Lung (tissue), 12 donors: ENCODE data around the gene CA12. TPM values are rescaled to one million over a fixed set of nuclear protein-coding genes. Genes with fewer than 3 reads are reported as not detected.

Source experiments
- ATAC-seq: fragments of 200-7000 bp; cut with Tn5 transposase; one replicate; pipeline ENCODE4 v1.9.1; 2020; ENCODE audit warnings: moderate number of reproducible peaks; ENCODE audit not compliant: insufficient read depth, low FRiP score
- DNase-seq, 3 donors: peaks; one replicate each; pipeline ENCODE4 v3.0.0-alpha.2; 2013 to 2017
- H3K27ac ChIP-seq, 2 donors: one replicate each; pipeline ENCODE4 v1.5.1; 2013; ENCODE audit warnings: mild to moderate bottlenecking in 2 of 2, moderate library complexity in 2 of 2, control low read depth in 1 of 2, inconsistent platforms in 1 of 2, low read depth in 1 of 2, low read length in 1 of 2
- H3K27me3 ChIP-seq, 3 donors: one replicate each; pipeline ENCODE4 v1.5.1; 2013; ENCODE audit warnings: low read length in 2 of 3; ENCODE audit not compliant: control insufficient read depth in 3 of 3, insufficient read depth in 3 of 3
- H3K36me3 ChIP-seq, 4 donors: one replicate each; pipeline ENCODE4 v1.5.1; 2013; ENCODE audit warnings: low read length in 4 of 4, mild to moderate bottlenecking in 1 of 4, moderate library complexity in 1 of 4; ENCODE audit not compliant: control insufficient read depth in 4 of 4, insufficient read depth in 4 of 4
- H3K4me1 ChIP-seq, 5 donors: one replicate each; pipeline ENCODE4 v1.5.1; 2013; ENCODE audit warnings: low read length in 5 of 5, mild to moderate bottlenecking in 2 of 5, moderate library complexity in 1 of 5; ENCODE audit not compliant: control insufficient read depth in 5 of 5, insufficient read depth in 5 of 5
- H3K4me3 ChIP-seq: one replicate; pipeline ENCODE4 v1.5.1; 2013; ENCODE audit warnings: mild to moderate bottlenecking, control low read depth, moderate library complexity
- H3K9ac ChIP-seq, 2 donors: one replicate each; pipeline ENCODE4 v1.5.1; 2013; ENCODE audit warnings: low read length in 2 of 2, control low read depth in 1 of 2; ENCODE audit not compliant: insufficient read depth in 1 of 2
- H3K9me3 ChIP-seq, 4 donors: one replicate each; pipeline ENCODE4 v1.5.1; 2013; ENCODE audit warnings: low read length in 3 of 4, mild to moderate bottlenecking in 1 of 4, moderate library complexity in 1 of 4; ENCODE audit not compliant: control insufficient read depth in 4 of 4, insufficient read depth in 3 of 4
- CTCF ChIP-seq: IDR thresholded peaks from 2 replicates; pipeline ENCODE4 v1.5.1; 2012; ENCODE audit warnings: mild to moderate bottlenecking; ENCODE audit errors: control extremely low read depth, extremely low read depth
- WGBS, 2 donors: extraction: QIAGEN DNeasy Blood & Tissue Kit; methylation state at CpG; one replicate each; pipeline ENCODE4 v1.1.7; 2013; 5-methylcytosine and 5-hydroxymethylcytosine counted together
- polyA plus RNA-seq, 2 donors: library from polyadenylated mRNA; stranded (reverse); fragments of 200-250 nt; gene quantifications; one replicate each; pipeline ENCODE4 v1.2.1, GENCODE V29; 2013
- total RNA-seq, 2 donors: library from RNA; depleted of rRNA in 1 of 2; stranded (reverse); fragments of >200 nt in 1 of 2; gene quantifications; one replicate each; pipeline ENCODE4 v1.2.1, GENCODE V29; 2014 to 2021
- donor health status: control.
- donor health status: control.
- donor health status: Bipolar disorder and iron deficiency.
- donor health status: healthy.
- donor health status: DM: yes; HTN: yes; CAD: no.

CA12 gene
- total and polyA plus RNA-seq, 4 donors, result 2.2 to 46.8 (median 5.8) TPM

DNA sequence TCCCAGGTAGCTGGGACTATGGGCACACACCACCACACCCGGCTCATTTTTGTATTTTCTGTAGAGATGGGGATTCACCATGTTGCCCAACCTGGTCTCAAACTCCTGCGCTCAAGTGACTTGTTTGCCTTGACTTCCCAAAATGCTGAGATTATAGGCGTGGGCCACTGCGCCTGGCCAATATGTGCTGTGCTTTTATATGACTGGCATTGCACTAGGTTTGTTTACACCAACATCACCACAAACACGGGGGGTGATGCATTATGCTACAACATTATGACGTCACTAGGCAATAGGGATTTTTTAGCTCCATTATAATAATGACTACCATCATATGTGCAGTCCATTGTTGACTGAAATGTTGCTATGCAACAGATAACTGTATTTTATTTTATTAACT lies 97.3 kb downstream of the CA12 start:
- Histone ChIP-seq H3K4me3 (no peak overlapping the region), H3K36me3 (peaks cover 0 to 23% (median 6%) of the 10 kb centered on the region in 4 donors), H3K27ac (no peak overlapping the region), H3K9ac (no peak overlapping the region), H3K27me3 (no peaks in the 10 kb centered on the region), H3K9me3 (no peaks in the 10 kb centered on the region), H3K4me1 (no peaks in the 10 kb centered on the region)
- ATAC-seq, result no peak
- TF ChIP-seq CTCF, result no peak
- DNase-seq, result no peak
- 90 to 96% methylated on average over 6 of the region's 6 CpGs for WGBS, 2 donors

DNA sequence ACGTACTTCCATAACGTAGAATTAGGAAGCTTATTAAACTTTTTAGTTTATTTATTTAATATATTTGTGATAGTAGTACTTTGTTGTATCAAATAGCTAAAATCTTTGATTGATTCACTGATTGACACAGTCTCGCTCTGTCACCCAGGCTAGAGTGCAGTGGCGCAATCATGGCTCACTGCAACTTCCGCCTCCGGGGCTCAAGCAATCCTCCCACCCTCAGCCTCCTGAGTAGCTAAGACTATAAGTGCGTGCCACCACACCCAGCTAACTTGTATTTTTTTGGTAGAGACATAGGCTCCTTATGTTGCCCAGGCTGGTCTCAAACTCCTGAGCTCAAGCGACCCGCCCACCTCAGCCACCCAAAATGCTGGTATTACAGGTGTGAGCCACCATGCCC lies 98.5 kb downstream of the CA12 start:
- no peak for TF ChIP-seq CTCF
- peaks cover 0 to 2% (median 1%) of the 10 kb centered on the region in 5 donors for H3K4me1 ChIP-seq
- H3K27me3 ChIP-seq, result no peaks in the 10 kb centered on the region
- no peak overlapping the region for H3K4me3 ChIP-seq
- no peak for DNase-seq
- H3K9ac ChIP-seq, result no peak overlapping the region
- ATAC-seq, result no peak
- H3K9me3 ChIP-seq, result no peaks in the 10 kb centered on the region
- peaks cover 0 to 20% (median 6%) of the 10 kb centered on the region in 4 donors for H3K36me3 ChIP-seq
- peak overlapping the region in 1 of 2 donors; percentile 10 for H3K27ac ChIP-seq
- WGBS, 2 donors, result 48 to 75% methylated on average over 9 of the region's 9 CpGs

DNA sequence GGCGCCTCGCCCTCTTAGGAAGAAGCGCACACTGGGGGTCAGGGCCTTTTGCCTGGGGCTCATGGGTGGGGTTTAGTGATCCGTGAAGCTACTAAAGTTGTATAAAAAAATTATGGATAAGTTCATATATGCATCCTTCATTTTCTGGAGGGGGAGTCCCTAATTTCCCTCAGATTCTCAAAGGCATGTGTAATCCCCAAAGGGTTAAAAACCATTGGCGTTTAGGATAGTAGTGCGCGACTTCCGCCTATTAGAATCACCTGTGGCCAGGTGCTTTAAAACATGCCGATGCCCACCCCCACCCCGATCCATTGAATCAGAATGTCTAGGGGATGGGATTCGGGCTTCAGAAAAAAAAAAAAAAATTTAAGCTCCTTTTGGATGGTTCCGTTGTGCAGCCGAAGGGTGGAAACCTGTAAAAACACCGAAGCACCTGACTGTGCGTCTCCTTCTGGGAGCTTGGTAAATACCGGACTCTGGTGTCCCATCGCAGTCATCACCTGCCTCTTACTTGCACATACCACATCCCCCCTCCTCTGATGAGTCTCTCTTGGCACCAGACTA lies 103.7 kb downstream of the CA12 start:
- ATAC-seq (no peak), DNase-seq (peak in 1 of 3 donors; percentile 34)
- no peaks in the 10 kb centered on the region for H3K9me3 ChIP-seq
- H3K27me3 ChIP-seq, result no peaks in the 10 kb centered on the region
- H3K4me3 ChIP-seq, result peak overlapping the region; percentile 88
- 8 to 19% methylated on average over 17 of the region's 17 CpGs for WGBS, 2 donors
- H3K27ac ChIP-seq, result peak overlapping the region in 1 of 2 donors; percentile 90
- no peak for TF ChIP-seq CTCF
- peaks cover 0 to 12% (median 1%) of the 10 kb centered on the region in 5 donors for H3K4me1 ChIP-seq
- H3K9ac ChIP-seq, result peak overlapping the region; percentile 66 to 76
- H3K36me3 ChIP-seq, result peaks cover 0 to 2% (median under 1%) of the 10 kb centered on the region in 4 donors
